Spleen (tissue), 7 donors: Measurements from ENCODE around the gene SMARCA2.

Experiments used
- POLR2A ChIP-seq, 3 donors: fragments of 450-650 bp; IDR thresholded peaks; one replicate each; pipeline ENCODE4 v1.5.1; 2017; ENCODE audit warnings: antibody characterized with exemption in 3 of 3, mild to moderate bottlenecking in 1 of 3
- POLR2AphosphoS5 ChIP-seq, 3 donors: sonication (generic); formaldehyde crosslinking; IDR thresholded peaks; one replicate each; pipeline ENCODE4 v1.5.1; 2017; ENCODE audit warnings: antibody characterized with exemption in 3 of 3
- TF ChIP-seq, protein P1 (sequence below), 11 experiments: fragments of 200-600 bp in 7 of 11; fragments of 450-650 bp in 4 of 11; sonication (generic) in 4 of 11; IDR thresholded peaks in 8 of 11; conservative IDR thresholded peaks in 3 of 11; 1 replicate in 7 of 11; 2 replicates in 4 of 11; pipeline versions ENCODE4 v1.4.0 to v1.8.0; 2016 to 2021; ENCODE audit warnings: antibody characterized with exemption in 11 of 11, inconsistent platforms in 4 of 11, mild to moderate bottlenecking in 1 of 11
- donor health status: DM: no; HTN: no; CAD: no; lungs with moderate emphysema.
- donor health status: DM: no; HTN: no; CAD: no.
- donor health status: DM: no; HTN: no; CAD: no.

GRCh38 chr9:2236850-2237249 is 221.7 kb downstream of the SMARCA2 start:
- TF ChIP-seq, protein P1, sequence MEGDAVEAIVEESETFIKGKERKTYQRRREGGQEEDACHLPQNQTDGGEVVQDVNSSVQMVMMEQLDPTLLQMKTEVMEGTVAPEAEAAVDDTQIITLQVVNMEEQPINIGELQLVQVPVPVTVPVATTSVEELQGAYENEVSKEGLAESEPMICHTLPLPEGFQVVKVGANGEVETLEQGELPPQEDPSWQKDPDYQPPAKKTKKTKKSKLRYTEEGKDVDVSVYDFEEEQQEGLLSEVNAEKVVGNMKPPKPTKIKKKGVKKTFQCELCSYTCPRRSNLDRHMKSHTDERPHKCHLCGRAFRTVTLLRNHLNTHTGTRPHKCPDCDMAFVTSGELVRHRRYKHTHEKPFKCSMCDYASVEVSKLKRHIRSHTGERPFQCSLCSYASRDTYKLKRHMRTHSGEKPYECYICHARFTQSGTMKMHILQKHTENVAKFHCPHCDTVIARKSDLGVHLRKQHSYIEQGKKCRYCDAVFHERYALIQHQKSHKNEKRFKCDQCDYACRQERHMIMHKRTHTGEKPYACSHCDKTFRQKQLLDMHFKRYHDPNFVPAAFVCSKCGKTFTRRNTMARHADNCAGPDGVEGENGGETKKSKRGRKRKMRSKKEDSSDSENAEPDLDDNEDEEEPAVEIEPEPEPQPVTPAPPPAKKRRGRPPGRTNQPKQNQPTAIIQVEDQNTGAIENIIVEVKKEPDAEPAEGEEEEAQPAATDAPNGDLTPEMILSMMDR (IDR thresholded peaks at IDR 0.05 in 8 of 11, conservative IDR thresholded peaks at IDR 0.05 in 3 of 11): no peak
- no peak for TF ChIP-seq POLR2AphosphoS5 (IDR thresholded peaks at IDR 0.05)
- TF ChIP-seq POLR2A (IDR thresholded peaks at IDR 0.05): no peak
